Muscle of arm (tissue), 12 donors: ENCODE results near the gene CCDC3. TPM values are rescaled to one million over a fixed set of nuclear protein-coding genes. Genes with fewer than 3 reads are reported as not detected.

Experiments
- DNase-seq: peaks from one replicate; pipeline ENCODE4 v3.0.0-alpha.2; 2013
- polyA plus RNA-seq, 12 donors: library from polyadenylated mRNA; unstranded; fragments of 120-200 nt; gene quantifications; one replicate each; pipeline ENCODE4 v1.2.1, GENCODE V29; 2013; ENCODE audit not compliant: insufficient read length in 12 of 12

The CCDC3 gene
- polyA plus RNA-seq, 12 donors = 10.2 to 77.9 (median 20.6) TPM; not detected in 1

DNA sequence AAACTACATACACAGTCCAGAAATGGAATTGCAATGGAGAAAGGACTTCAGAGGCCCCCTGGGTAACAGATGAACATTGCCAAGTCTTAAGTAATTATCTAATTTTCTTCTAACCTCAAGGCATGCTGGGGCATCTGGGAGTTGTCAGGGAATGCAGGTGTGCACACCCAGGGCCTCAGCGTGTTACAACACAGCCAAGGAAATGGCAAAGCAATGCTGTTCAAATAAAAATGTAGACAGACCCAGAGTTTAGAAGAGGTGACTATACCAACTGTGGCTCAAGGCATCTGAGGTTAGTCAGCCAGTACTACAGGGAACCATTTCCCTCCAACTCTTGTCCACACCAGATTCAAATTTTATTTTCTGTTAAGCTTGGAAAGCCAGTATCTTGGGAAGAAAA lies 73.6 kb downstream of the CCDC3 start:
- DNase-seq = no peak

- no peak for DNase-seq
These were observed 75.7 kb downstream of the CCDC3 start for GRCh38 chr10:12925845-12926244.

DNA sequence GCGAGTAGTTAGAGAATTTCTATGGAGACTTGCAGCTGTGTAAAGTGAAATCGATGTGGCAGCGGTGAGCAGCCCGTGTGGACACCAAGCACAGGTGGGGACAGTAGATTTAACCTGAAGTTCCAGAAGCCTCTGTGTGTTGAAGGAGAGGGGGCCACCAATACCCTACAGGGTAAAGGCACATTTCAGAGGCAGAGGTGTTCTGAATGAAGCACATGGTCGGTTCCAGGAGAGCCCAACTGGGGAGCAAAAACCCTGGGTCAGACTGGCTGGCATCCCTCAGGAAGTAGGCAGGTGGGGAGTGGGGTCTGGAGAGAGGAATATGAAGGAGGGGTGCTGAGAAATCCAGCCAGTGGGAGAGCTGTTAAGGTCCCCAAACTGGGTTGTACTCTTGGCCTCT lies 76.6 kb downstream of the CCDC3 start:
- DNase-seq = no peak

DNA sequence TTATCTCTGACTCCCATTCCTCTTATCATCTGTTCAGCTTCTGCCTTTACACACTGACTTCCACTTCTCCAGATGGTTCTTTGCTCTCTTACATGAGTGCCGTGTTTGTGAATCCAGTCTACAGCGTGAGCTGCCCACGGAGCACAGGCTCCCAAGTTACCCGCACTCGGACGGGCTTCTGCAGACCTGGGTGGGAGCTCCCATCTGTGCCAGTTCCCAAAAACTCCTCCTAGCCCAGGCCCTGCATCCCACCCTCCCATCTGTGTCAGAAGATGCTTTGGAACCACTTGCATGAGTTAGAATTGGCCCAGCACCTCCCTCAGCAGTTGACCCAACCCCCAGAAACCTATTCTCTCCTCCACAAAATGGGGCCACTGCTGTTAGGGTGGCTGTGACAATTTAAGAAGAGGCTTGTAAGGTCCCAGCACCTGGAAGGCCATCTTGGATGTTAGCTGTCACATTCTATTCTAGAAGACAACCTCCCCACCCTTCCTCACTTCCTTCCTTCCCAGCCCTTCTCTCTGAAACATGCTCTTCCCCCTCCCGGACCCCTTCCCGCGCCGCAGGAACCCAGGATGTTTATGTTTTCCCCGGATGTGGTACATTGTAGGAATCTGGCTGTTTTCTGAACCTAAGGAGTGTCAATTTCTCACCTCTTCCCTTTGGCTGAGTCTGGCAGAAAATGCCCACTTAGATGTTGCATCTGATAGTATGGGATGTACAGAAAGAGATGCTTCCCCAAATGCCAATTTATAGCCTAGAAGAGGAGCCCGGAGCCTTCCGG lies 79.2 kb downstream of the CCDC3 start:
- DNase-seq = no peak

GRCh38 chr10:12921163-12921562 lies 80.3 kb downstream of the CCDC3 start:
- DNase-seq = no peak

DNA sequence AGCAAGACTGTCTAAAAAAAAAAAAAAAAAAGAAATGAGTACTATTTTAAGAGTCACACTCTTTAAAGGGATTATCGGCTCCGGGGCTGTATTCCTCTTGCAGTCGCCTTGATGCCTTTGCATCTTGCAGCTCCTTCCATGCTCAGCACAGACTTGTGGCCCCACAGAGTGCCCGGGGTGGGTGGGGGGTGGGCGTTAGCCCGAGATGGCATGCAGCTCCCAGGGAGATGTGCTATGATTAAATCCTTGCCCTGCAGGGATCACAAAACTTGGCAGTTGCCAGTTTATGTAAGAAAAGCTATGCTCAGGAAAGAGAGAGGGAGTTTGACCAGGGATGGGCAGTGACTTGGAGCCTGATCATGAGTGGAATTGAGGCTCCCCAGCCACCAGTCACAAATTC lies 81.9 kb downstream of the CCDC3 start:
- DNase-seq = no peak

DNA sequence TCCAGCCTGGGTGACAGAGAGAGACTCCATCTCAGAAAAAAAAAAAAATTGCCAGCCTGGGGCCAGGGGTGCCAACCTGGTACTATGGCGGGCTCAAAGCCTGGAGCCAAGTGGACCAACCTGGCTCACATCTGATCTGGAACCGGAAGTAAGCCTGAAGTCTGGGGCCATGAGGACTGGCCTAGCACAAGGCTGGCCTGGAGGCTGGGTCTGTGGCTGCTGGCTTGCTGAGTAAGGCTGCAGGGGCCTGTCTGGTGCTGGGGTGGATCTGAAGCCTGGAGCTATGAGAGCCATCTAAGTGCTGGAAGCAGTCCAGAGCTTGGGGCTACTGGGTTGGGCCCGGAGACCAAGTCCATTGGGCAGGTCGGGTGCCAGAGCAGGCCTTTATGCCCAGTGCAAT lies 84.9 kb downstream of the CCDC3 start:
- no peak for DNase-seq

DNA sequence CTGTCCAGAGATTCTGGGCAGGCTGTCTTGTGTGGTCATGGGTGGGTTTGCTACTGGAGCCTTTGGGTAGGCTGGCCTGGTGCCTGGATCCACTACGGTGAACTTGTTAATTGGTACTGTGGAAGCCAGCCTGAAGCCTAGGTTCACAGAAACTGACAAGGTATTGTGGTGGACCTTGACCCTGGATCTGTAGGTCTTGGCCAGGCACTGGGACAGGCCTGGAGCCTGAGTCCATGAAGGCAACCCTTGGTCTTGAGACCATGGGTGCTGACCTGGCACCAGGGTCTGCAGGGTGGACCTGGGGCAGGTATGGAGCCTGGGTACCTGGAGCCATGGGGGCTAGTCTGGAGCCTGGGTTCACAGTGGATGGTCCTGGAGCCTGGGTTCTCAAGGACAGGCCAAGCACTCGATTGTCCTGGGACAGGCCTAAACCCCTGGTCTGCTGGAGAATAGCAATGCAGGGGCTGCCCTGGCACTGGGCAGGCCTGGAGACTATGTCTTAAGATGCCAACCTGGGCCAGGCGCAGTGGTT lies 85.8 kb downstream of the CCDC3 start:
- no peak for DNase-seq

DNA sequence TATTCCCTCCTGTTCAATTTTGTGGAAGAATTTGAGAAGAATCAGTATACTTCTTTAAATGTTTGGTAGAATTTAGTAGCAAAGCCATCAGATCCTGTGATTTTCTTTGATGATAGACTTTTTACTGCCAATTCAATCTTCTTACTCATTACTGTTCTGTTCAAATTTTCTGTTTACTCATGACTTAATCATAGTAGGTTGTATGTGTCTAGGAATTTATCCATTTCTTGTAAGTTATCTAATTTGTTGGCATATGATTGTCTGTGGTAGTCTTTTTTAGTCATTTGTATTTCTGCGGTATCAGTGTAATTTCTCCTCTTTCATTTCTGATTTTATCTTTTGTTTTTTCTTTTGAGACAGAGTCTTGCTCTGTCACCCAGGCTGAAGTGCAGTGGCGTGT lies 87.4 kb downstream of the CCDC3 start:
- no peak for DNase-seq

DNA sequence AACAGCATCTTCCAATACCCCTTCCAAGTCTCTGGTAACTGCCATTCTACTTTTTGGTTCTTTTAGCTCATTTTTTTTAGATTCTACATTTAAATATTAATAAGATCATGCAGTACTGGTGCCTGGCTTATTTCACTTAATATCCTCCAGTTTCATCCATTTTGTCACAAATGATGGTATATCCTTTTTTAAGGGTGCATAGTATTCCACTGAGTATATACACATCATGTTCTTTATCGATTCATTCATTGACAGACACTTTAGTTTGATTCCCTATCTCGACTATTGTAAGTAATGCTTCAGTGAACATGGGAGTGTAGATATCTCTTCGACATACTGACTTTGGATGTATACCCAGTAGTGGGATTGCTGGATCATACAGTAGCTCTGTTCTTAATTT lies 89.7 kb downstream of the CCDC3 start:
- DNase-seq = no peak

GRCh38 chr10:12910835-12911234 lies 90.7 kb downstream of the CCDC3 start:
- no peak for DNase-seq

DNA sequence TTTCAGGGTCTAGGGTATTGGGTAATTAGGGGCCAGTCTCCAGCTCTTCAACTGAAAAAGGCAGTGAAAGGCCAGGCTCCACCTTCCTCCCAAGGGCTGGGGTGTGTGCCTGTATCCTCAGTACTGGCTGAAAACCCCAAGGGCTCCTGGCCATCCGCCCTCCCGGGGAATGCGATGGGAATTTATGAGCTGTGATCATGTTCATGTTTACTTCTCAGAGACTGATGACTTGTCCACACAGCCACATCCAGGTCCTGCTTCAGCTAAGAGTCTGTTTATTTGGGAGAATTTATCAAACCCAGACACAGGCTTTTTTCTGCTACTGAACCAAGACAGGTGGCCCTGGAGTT lies 91.7 kb downstream of the CCDC3 start:
- DNase-seq = no peak

- no peak for DNase-seq
These were observed 92.2 kb downstream of the CCDC3 start for GRCh38 chr10:12909182-12909835.

DNA sequence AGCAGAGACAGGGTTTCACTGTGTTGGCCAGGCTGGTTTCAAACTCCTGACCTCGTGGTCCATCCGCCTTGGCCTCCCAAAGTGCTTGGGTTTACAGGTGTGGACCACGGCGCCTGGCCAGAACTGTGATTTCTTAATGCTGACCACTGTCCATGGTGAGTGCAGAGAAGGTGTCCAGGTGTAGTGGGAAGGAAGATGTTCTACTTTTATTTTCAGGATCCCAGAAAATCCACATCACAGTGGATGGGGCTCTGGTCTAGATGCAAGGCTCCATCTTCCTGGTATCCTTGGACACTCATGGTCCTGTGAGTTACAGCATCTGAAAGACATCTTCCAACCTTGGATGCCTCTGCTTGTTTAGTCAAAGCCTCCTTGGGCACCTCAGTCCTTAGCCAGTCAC lies 92.7 kb downstream of the CCDC3 start:
- DNase-seq = no peak

GRCh38 chr10:12907656-12908055 lies 93.9 kb downstream of the CCDC3 start:
- peak; percentile 77 for DNase-seq

DNA sequence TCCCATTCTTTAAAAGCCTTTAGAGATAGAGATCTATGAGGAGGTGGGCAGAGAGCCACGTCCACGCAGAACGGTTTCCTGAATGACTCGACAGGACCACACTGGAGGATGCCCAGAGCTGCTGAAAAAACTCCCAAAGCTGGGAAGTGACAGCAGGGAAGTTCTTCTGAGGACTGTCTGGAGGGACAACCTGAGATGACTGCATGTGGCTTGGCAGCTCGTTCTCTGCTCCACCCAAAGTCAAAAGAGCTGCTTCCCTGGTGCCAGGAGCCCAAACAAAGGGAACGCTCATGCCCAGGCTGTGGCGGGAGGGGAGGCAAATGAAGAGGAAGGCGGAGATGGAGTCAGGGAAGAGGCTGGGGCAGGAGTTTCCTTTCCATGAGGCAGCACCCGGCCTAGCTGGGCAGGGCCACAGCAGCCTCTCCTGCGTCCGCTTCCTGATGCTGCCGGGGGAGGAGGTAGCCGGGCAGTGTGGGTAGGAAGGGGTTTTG lies 95.4 kb downstream of the CCDC3 start:
- no peak for DNase-seq

- DNase-seq = no peak
These were observed 96.4 kb downstream of the CCDC3 start for GRCh38 chr10:12905067-12905466.

GRCh38 chr10:12902851-12903358 lies 98.6 kb downstream of the CCDC3 start:
- DNase-seq = no peak

- peak; percentile 71 for DNase-seq
These were observed 99.4 kb downstream of the CCDC3 start for GRCh38 chr10:12902135-12902572.

GRCh38 chr10:12899546-12899945 lies 102.0 kb downstream of the CCDC3 start:
- no peak for DNase-seq

GRCh38 chr10:12898271-12898670 lies 103.2 kb downstream of the CCDC3 start:
- DNase-seq = no peak

DNA sequence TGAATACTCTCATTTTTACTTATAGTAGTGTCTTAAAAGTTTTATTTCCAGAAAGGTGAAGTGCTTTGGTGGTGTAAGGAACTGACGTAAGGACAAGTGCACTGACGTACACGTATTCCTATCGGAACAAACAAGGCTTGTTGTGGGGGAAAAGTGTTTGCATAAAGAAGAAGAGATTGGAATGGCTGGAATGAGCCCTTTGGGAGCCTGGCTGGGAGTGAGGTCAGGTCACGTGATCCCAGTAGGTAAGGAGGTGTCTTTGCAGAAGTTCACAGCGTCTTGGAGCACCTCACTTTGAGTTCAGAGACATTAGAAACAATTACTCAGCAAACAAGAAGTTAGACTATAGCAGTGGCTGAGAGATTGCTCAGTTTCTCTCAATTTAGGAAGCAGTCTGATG lies 104.2 kb downstream of the CCDC3 start:
- no peak for DNase-seq

GRCh38 chr10:12896251-12896650 lies 105.3 kb downstream of the CCDC3 start:
- DNase-seq = no peak
